ENCODE results near the gene SBK3. TPM values are rescaled to one million over a fixed set of nuclear protein-coding genes. Genes with fewer than 3 reads are reported as not detected.
A peak's percentile ranks its signal among the peaks of the same experiment; 100 is the strongest.

Gene SBK3
- total and polyA plus RNA-seq, 2 of the 8 experiments (the other 6 are each of a cell fraction or from before 2014, with no cell fraction given), result 0.76 to 1.5 TPM

DNA sequence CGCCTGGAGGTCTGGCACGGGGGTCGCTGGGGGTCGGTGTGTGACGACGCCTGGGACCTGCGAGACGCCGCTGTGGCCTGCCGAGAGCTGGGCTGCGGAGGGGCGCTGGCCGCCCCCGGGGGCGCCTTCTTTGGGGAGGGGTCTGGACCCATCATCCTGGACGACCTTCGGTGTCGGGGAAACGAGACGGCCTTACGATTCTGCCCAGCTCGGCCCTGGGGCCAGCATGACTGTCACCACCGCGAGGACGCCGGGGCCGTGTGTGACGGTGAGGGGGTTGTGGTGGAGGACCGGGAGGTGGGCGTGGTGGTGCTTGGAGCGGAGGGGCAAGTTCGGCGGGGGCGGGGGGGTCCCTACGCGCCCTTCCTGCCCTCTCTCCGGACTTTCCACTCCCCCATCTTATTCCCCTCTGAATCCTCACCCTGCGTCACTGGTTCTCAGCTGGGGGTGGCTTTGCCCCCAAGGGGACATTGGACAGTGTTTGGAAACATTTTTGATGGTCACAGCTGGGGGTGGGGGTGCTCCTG, 51.6 kb downstream of the SBK3 start:
- Histone ChIP-seq H4K91ac (replicated peaks; ENCODE audit: insufficient read length, low read length) (no peak overlapping the region), H3K36me3 (ENCODE audit: control insufficient read depth in 2 of 4, insufficient read depth in 4 of 4, low read length in 3 of 4) (no peaks in the 10 kb centered on the region), H3K27ac (ENCODE audit: low read depth, low read length) (no peak overlapping the region), H2BK5ac (ENCODE audit: low read depth, low read length) (no peak overlapping the region), H3K27me3 (replicated peaks in 1 of 4; ENCODE audit: control insufficient read depth in 3 of 4, extremely low read depth in 1 of 4, insufficient read depth in 3 of 4, low read length in 3 of 4) (no peaks in the 10 kb centered on the region; a peak in 2 of 7 replicates), H2AK5ac (ENCODE audit: low read depth, low read length) (no peak overlapping the region), H3K4me3 (ENCODE audit: extremely low read depth in 1 of 4, insufficient read depth in 2 of 4, low read depth in 3 of 4, low read length in 4 of 4) (no peak overlapping the region), H3K14ac (ENCODE audit: insufficient read length) (no peak overlapping the region), H3K56ac (replicated peaks; ENCODE audit: insufficient read length, low read depth, low read length) (no peak overlapping the region), H3K23me2 (ENCODE audit: low read depth, low read length) (no peaks in the 10 kb centered on the region; the same call in 1 of the 2 replicates), H4K5ac (ENCODE audit: insufficient read length, low read depth, low read length) (no peak overlapping the region), H3K79me2 (ENCODE audit: control insufficient read depth in 1 of 2, insufficient read depth in 2 of 2, low read length in 2 of 2) (no peaks in the 10 kb centered on the region), H3K9me3 (ENCODE audit: insufficient read depth in 2 of 2, low read depth in 1 of 2, low read length in 1 of 2) (no peaks in the 10 kb centered on the region), H3K9ac (replicated peaks in 1 of 4; ENCODE audit: extremely low read depth in 1 of 4, low read depth in 3 of 4, low read length in 3 of 4) (no peak overlapping the region), H3K4me1 (replicated peaks in 1 of 4; ENCODE audit: control insufficient read depth in 3 of 4, insufficient read depth in 4 of 4, low read length in 3 of 4) (peaks cover 0 to 19% (median 12%) of the 10 kb centered on the region in 4 experiments; a peak in 6 of 7 replicates), H3K79me1 (ENCODE audit: low read depth, low read length) (no peaks in the 10 kb centered on the region), H3K18ac (ENCODE audit: extremely low read depth, low read length) (no peak overlapping the region; the same call in 1 of the 2 replicates), H4K20me1 (replicated peaks in 1 of 2; ENCODE audit: control insufficient read depth in 1 of 2, insufficient read depth in 2 of 2, low read length in 2 of 2) (no peaks in the 10 kb centered on the region), H2BK120ac (replicated peaks; ENCODE audit: low read depth, low read length) (no peak overlapping the region), H3K4ac (replicated peaks; ENCODE audit: insufficient read length, low read depth, low read length) (no peak overlapping the region), H2BK15ac (ENCODE audit: low read length) (no peak overlapping the region), H4K8ac (ENCODE audit: extremely low read depth, insufficient read depth, low read length) (peak overlapping the region; percentile 19), H2AFZ (ENCODE audit: low read length) (no peak overlapping the region), H3K4me2 (ENCODE audit: insufficient read depth in 1 of 2, low read depth in 2 of 2, low read length in 2 of 2) (no peak overlapping the region), H2BK20ac (ENCODE audit: low read length) (no peak overlapping the region), H3K23ac (ENCODE audit: insufficient read length) (no peak overlapping the region), H2BK12ac (ENCODE audit: low read depth, low read length) (no peak overlapping the region)
- FAIRE-seq (no peak), DNase-seq (ENCODE audit: low read depth in 1 of 2, low spot score in 2 of 2) (no peak)
- ChIA-PET CTCF (ENCODE audit: partially characterized antibody) (interaction anchor here (1.2 to 2.2 kb wide), 4 partner anchors 11 to 333 kb away, joined by 3 to 17 read pairs (median 8); no protein-coding TSS in a partner anchor), POLR2A (ENCODE audit: partially characterized antibody) (interaction anchor here (0.6 to 7.5 kb wide), 7 partner anchors 10 to 138 kb away, joined by 3 to 57 read pairs (median 4); partner anchors contain the start of genes NAT14 and ZNF628)
- 91% methylated on average over 18 of the region's 38 CpGs; no CpG with 5 or more reads in 1 of the 2 experiments for WGBS, 2 experiments (ENCODE audit: extremely low coverage in 1 of 2, insufficient coverage in 1 of 2, insufficient read length in 1 of 2, insufficient replicate concordance in 2 of 2, low coverage in 1 of 2, low lambda C conversion rate in 2 of 2, missing lambda C conversion rate in 1 of 2)
- no peak for TF ChIP-seq SUZ12 (IDR thresholded peaks at IDR 0.05; ENCODE audit: low read length)
- TF ChIP-seq TAF7 (optimal IDR thresholded peaks at IDR 0.05; ENCODE audit: borderline replicate concordance, low read depth, low read length), result no peak
